DMS114 treated with DMSO at 0.1 percent for 48 hours (cell line): ENCODE results near the gene LMNA.
"Not testable (repeated sequence)": the region's sequence is repeated elsewhere in the genome, so short reads cannot be mapped to it uniquely, and the experiment has no call there.

Experiments
- DNase-seq: peaks from one replicate; lab custom pipeline; 2025; ENCODE audit not compliant: unreplicated experiment; lab: John Stamatoyannopoulos, UW

Gene LMNA

DNA sequence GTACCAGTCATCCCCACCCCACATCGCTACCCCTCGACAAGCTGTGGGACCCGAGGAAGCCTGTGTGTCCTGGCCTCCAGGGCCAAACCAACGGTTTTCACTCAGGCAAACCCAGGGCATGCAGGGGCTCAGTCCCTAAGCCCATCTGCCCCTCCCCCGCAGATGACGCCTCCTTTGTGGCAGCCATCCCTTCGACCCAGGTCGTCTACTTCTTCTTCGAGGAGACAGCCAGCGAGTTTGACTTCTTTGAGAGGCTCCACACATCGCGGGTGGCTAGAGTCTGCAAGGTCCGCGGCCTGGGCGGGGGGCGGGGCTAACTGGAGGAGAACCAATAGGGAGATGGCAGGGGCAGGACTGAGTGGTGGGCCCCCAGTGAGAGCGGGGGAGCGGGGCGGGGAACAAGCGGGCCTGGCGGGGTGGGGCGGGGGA lies 46.2 kb downstream of the LMNA start:
- peak; percentile 70 for DNase-seq

DNA sequence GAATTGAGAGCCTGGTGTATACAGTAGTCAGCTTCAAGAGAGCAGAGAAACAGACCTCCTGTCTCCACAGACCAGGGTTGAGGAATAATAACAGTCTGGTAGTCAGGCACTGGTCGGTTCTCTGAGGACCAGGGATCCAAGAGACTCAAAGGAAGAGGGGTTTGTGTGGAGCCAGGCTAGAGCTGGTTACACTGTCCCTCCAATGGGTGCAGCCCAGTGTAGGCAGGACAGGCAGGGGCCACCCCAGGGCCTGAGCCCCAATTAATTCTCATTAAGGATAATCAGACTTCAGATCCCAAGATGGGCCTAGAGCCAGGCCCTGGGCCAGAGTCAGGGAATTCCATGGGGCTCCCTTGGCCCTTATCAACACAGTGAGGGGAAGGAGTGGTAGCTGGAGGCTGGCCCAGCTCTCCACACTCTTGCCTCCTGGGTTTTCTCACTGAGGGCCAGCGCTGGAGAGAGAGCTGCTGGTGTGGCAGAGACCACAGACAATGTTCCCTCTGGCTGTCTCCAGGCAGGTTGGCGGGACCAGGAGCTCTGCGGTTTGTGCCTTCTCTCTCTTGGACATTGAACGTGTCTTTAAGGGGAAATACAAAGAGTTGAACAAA lies 48.0 kb downstream of the LMNA start:
- no peak for DNase-seq

DNA sequence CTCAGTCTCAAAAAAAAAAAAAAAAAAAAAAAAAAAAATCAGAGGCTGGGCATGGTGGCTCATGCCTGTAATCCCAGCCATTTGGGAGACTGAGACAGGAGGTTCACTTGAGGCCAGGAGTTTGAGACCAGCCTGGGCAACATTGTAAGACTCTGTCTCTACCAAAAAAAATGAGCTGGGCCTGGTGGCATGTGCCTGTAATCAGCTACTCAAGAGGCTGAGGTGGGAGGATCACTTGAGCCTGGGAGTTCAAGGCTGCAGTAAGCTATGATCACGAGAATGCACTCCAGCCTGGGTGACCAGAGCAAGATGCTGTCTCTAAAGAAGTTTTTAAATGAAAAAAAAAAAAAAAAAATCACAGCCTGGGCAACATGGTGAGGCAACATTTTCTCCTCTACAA lies 49.2 kb downstream of the LMNA start:
- DNase-seq: no peak

DNA sequence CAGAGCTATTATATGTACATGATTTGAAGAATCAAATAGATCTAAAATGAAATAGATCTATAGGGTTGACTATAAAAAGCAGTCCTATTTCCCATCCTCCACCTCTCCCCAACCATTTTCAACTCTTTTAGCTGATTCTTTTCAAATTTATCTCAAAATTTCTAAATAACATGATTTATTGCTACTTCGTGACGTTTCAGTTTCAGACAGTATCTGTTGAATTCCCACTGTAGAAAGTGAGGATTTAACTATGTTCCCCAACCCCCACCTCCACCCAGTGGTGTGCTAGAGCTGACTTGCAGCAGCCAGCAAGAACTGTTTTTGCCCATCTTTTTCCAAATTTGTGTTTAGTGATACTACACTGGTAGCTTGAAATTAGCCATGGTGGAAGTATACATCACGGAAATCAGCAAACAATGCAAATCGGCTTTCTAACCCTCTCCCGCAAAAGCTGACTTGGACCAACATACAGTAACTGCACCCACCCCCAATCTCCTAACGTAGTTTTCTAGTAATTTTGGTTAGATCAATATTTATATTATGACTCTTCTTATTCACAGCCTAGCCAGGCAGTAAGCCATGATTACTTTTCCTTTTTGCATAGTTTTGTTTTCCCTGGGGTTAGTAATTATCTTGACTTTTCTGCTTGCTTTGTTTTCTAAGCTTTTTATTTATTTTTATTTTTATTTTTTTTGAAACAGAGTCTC lies 49.8 kb downstream of the LMNA start:
- no peak for DNase-seq

DNA sequence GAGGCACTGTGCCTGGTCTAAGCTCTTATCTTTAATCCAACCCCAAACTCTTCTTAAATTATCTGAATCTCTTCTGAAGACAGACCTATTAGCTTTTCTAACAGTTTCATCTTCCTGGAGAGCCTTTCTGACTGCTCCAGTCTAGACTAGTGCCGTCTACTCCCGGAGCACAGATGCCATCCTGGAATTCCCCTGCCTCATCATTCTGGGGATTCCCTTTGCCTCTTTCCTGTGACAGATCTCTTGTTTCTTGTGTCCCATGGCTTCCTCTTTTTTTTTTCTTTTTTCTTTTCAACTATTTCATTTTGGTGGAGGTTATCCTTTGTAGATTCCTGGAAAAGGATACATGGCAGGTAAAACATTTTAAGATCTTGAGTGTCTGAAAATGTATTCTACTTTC lies 50.6 kb downstream of the LMNA start:
- no peak for DNase-seq

DNA sequence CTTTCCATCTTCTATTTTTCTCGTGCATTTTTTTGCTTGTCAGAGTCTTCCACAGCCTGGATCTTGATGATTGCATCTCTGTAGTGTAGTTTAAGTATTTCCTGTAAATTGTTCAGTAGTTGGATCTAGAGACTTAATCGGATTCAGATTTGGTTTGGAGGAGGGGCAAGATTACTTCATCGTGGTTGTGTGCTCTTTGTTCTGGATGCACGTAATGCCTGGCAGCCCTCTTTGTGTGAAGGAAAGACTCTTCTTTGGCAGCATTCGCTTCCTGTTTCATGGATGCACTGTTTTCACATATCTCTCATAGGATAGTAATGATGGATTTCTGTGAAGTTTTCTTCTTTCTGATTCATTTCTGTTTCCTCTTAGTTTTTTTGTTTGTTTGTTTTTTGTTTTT lies 53.0 kb downstream of the LMNA start:
- no peak for DNase-seq

DNA sequence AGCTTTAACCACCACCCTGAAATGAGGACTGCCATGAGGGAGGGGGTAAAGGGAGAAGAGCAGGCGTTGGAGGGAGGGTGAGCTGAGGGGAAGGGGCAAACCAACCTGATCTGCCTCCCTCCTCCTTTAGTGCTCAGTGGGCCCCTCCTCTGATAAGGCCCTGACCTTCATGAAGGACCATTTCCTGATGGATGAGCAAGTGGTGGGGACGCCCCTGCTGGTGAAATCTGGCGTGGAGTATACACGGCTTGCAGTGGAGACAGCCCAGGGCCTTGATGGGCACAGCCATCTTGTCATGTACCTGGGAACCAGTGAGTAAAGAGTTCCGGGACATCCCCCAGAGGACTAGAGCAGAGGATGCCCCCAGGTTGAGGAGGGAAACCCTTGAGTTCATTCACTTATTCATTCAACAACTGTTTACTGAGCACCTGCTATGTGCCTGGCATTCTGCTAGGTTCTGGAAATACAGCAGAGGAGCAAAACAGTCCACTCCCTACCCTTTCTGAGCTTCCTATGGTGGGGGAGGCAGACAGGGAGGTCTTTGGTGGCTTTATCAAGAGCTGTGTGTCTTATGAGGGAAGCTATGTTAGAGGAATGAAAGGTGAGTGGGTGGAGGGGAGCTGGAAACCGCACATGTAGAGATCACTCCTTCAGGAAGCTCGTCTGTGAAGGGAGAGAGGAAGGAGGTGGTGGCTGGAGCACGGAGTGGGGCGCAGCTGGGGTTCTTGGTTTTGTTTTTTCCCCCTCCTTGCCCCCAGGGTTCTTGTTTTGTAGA lies 58.4 kb downstream of the LMNA start:
- no peak for DNase-seq

DNA sequence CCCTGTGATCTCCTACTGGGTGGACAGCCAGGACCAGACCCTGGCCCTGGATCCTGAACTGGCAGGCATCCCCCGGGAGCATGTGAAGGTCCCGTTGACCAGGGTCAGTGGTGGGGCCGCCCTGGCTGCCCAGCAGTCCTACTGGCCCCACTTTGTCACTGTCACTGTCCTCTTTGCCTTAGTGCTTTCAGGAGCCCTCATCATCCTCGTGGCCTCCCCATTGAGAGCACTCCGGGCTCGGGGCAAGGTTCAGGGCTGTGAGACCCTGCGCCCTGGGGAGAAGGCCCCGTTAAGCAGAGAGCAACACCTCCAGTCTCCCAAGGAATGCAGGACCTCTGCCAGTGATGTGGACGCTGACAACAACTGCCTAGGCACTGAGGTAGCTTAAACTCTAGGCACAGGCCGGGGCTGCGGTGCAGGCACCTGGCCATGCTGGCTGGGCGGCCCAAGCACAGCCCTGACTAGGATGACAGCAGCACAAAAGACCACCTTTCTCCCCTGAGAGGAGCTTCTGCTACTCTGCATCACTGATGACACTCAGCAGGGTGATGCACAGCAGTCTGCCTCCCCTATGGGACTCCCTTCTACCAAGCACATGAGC lies 62.2 kb downstream of the LMNA start:
- DNase-seq: no peak

DNA sequence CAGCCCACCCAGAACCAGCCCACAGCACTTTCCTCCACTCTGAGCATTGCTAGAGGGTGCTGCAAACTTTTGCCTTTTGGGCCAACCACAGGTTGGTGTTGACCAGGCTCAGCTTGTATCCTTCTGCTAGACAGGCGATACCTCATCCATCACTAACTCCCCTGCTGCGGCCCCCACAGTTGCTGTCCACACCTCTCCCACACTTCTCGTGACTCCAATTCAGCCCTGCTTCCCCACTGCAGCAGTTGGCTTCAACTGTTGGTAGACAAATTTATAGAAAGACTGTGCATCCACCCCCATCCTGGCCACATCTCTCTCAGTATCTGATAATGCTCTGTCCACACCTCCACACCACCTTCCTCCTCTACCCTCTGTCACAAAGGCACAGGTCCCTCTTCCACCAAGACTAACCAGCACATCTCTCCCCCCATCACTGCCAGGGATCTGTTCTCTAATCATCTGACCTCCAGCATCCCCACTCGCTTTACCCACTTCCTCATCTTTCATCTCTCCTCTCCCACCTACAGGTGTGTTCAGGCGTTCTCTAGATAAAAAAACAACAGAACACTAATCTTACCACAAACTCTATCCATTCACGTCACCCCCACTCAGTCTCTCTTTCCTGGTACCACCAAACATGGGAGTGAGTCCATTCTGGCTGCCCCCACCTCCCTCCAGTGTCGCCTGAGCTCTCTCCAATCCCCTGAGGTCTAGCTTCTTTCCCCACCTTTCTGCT lies 63.6 kb downstream of the LMNA start:
- DNase-seq: no peak

DNA sequence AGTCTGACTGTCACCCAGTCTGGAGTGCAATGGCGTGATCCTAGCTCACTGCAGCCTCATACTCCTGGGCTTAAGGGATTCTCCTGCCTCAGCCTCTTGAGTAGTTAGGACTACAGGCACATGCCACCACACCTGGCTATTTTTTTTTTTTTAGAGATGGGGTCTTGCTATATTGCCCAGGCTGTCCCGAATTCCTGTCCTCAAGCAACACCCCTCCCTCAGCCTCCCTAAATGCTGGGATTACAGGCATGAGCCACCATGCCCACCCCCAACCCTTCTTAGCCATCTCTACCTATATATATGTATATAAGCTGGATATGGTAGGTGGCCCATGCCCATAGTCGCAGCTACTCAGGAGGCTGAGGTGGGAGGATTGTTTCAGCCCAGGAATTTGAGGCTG lies 66.0 kb downstream of the LMNA start:
- DNase-seq: no peak

DNA sequence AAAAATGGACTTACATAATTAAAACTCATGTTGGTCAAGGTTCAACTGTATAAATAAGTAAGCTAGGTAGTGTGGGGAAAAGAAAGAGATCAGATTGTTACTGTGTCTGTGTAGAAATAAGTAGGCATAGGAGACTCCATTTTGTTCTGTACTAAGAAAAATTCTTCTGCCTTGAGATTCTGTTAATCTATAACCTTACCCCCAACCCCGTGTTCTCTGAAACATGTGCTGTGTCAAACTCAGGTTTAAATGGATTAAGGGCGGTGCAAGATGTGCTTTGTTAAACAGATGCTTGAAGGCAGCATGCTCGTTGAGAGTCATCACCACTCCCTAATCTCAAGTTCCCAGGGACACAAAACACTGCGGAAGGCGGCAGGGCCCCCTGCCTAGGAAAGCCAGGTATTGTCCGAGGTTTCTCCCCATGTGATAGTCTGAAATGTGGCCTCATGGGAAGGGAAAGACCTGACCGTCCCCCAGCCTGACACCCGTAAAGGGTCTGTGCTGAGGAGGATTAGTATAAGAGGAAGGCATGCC lies 66.9 kb downstream of the LMNA start:
- DNase-seq: not testable (repeated sequence)

DNA sequence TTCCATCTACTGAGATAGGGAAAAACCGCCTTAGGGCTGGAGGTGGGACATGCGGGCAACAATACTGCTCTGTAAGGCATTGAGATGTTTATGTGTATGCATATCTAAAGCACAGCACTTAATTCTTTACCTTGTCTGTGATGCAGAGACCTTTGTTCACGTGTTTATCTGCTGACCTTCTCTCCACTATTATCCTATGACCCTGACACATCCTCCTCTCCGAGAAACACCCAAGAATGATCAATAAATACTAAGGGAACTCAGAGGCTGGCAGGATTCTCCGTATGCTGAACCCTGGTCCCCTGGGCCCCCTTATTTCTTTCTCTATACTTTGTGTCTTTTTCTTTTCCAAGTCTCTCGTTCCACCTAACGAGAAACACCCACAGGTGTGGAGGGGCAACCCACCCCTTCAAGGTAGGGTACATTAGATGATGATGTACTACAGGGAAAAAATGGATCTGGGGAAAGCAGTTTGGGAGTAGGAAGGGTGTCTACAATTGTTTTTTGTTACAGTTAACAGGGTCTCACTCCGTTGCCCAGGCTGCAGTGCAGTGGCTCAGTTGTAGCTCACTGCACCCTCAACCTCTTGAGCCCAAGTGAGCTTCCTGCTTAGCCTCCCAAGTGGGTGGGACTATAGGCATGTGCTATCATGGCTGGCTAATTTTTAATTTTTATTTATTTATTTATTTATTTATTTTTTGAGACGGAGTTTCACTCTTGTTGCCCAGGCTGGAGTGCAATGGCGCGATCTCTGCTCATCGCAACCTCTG lies 67.7 kb downstream of the LMNA start:
- not testable (repeated sequence) for DNase-seq

DNA sequence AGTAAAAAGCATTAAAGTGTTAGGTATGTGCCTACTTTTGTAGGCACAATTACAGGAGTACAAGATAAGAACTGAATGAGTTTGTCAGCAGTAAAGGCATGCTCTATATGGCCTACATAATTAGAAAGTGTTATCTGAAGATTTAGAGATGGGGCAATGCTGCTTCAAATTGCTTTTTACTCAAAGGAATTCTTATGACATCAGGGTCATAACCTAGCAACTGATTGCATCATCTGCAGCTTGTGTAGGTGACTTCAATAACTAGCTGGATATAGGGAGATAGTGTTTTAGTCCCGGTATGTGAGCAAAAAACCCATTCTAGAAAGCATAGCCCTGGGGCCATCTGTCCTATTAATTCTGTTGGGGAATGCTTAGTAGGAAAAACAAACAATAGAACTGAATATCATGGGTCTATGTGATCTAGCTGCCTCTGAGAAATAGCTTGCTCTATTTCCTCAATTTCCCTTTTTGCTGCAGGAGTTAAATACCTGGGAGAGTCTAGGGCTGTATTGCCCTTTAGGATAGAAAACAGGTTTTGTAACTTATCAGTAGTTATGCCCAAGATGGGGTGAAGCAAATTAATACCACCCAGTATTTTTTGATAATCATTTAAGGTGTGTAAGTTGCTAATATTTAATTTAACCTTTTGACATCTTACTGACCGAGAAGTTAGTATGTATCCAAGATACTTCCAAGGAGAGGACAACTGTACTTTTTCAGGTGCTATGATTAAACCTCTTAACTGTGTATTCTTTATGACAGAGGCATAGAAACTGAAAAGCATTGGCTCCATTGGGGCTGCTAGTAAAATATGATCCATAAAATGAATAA lies 72.1 kb downstream of the LMNA start:
- not testable (repeated sequence) for DNase-seq
